HL-60 (cell line): ENCODE results near the gene CIC.
A peak's percentile ranks its signal among the peaks of the same experiment; 100 is the strongest.

Source experiments
- DNase-seq, 2 experiments: peaks; one replicate each; pipeline ENCODE4 v3.0.0-alpha.2; 2010 to 2020; ENCODE audit warnings: low read depth in 1 of 2, low spot score in 1 of 2
- H3K27ac ChIP-seq: fragments of 250-450 bp; sonication (Bioruptor Pico); replicated peaks from 2 replicates; pipeline ENCODE4 v1.5.1; 2020; ENCODE audit warnings: mild to moderate bottlenecking, moderate library complexity
- H3K27me3 ChIP-seq: fragments of 250-450 bp; sonication (Bioruptor Pico); 2 replicates; pipeline ENCODE4 v1.5.1; 2021; ENCODE audit warnings: mild to moderate bottlenecking, moderate library complexity; ENCODE audit not compliant: insufficient read depth, poor library complexity, severe bottlenecking
- H3K4me3 ChIP-seq: replicated peaks from 2 replicates; pipeline ENCODE4 v1.5.1; 2011; ENCODE audit warnings: mild to moderate bottlenecking, control low read depth, low read length; ENCODE audit not compliant: insufficient read depth
- GABPA ChIP-seq: IDR thresholded peaks from 2 replicates; pipeline ENCODE4 v1.6.1; 2012; ENCODE audit warnings: low read depth
- POLR2AphosphoS5 ChIP-seq: IDR thresholded peaks from 2 replicates; pipeline ENCODE4 v1.6.1; 2012; ENCODE audit warnings: low read depth
- REST ChIP-seq: IDR thresholded peaks from 2 replicates; pipeline ENCODE4 v1.6.1; 2012; ENCODE audit warnings: low read depth; ENCODE audit not compliant: insufficient replicate concordance
- SPI1 ChIP-seq: IDR thresholded peaks from 2 replicates; pipeline ENCODE4 v1.6.1; 2012; ENCODE audit warnings: low read depth, mild to moderate bottlenecking, borderline replicate concordance
- TF ChIP-seq, protein P1 (sequence below): IDR thresholded peaks from one replicate; pipeline ENCODE4 v1.5.1; 2011; ENCODE audit warnings: low read length, control low read depth, inconsistent platforms; ENCODE audit not compliant: insufficient read depth

Gene CIC

GRCh38 chr19:42279155-42279901 lies 10.3 kb downstream of the CIC start:
- TF ChIP-seq, protein P1, sequence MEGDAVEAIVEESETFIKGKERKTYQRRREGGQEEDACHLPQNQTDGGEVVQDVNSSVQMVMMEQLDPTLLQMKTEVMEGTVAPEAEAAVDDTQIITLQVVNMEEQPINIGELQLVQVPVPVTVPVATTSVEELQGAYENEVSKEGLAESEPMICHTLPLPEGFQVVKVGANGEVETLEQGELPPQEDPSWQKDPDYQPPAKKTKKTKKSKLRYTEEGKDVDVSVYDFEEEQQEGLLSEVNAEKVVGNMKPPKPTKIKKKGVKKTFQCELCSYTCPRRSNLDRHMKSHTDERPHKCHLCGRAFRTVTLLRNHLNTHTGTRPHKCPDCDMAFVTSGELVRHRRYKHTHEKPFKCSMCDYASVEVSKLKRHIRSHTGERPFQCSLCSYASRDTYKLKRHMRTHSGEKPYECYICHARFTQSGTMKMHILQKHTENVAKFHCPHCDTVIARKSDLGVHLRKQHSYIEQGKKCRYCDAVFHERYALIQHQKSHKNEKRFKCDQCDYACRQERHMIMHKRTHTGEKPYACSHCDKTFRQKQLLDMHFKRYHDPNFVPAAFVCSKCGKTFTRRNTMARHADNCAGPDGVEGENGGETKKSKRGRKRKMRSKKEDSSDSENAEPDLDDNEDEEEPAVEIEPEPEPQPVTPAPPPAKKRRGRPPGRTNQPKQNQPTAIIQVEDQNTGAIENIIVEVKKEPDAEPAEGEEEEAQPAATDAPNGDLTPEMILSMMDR, result no peak
- TF ChIP-seq SPI1 (no peak), POLR2AphosphoS5 (no peak), REST (no peak)
- no peak for DNase-seq
- H3K27ac ChIP-seq, result peak overlapping the region; percentile 71
- H3K27me3 ChIP-seq, result no peaks in the 10 kb centered on the region
- peak overlapping the region; percentile 72 for H3K4me3 ChIP-seq

DNA sequence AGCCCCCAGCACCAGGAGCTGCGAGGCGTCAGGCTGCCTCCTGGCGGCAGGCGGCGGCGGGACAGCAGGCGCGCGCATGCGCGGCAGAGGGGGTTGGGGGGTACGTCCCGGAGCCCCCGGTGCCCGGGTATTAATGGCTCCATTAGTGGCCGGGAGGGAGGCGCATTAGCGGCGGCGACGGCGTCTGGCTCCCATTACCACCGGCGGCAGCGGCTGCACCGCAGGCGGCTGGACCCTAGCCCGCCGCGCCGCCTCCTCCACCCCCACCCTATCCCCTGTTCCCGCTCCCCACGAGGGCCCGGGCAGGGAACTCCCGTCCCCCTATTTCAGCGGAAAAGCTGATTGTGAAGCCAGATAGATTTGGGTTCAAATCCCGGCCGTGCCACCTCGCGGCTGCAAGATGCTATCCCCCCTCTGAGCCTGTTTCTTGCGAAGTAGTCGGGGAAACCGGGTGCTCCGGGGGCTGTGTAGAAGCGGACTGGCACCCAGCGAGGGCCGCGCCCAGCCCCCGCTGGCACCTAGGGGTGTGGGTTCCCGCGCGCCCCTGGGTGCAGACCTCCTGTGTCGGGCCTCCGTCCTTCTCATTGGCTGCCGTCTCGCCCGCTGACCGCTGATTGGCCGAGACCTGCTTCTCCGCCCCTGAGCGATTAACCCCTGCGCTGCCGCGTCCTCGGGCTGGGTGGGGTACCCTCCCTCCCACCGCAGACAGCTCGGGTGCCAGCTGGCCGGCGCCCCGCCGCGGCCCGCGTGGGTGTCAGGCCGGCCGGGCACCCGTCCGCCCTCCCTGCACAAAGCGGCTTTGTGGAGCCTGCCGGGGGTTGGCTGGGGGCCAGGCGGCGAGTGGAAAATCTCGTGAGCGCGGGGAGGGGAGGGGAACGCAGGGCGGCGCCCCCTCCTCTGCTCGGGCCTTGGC lies 11.1 kb downstream of the CIC start:
- TF ChIP-seq GABPA (no peak), POLR2AphosphoS5 (peak; percentile 22; the same call in 1 of the 2 replicates), REST (no peak)
- TF ChIP-seq, protein P1, result peak; percentile 74
- Histone ChIP-seq H3K4me3 (peak overlapping the region; percentile 72), H3K27ac (peak overlapping the region; percentile 71), H3K27me3 (no peaks in the 10 kb centered on the region)
- DNase-seq, result peak; percentile 83 to 87

DNA sequence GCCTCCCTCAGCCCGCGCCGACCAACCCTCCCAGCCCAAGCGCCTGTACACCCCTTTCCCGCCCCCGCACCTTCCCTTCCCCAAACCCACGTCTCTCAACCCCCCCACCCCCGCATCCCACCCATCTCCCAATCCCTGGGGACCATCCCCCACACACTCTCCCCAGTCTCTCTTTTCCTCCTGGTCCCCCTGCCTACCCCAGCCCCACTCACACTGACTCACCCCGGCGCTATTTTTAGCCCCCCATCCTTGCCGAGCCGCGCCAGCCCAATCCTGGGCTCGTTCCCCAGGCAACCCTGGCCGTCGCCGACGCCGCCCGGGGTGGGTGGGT lies 11.7 kb downstream of the CIC start:
- no peak overlapping the region for H3K27ac ChIP-seq

More for the DNA sequence above, 11.7 kb downstream of the CIC start:
- no peak for DNase-seq
- no peaks in the 10 kb centered on the region for H3K27me3 ChIP-seq
- TF ChIP-seq REST, result no peak
- TF ChIP-seq, protein P1, result no peak
- peak overlapping the region; percentile 72 for H3K4me3 ChIP-seq
